HL-60/S4 (cell line): ENCODE results near the gene NDUFB6.
"Not testable (repeated sequence)": the region's sequence is repeated elsewhere in the genome, so short reads cannot be mapped to it uniquely, and the experiment has no call there.

Experiments used
- in situ Hi-C: fragments of 300-500 bp; cut with MboI; formaldehyde crosslinking; loops from 2 replicates; pipeline ENCODE4 v1.14.3; 2022; ENCODE audit warnings: low sequenced_read_pairs

NDUFB6 gene

GRCh38 chr9:32572900-32573523 is at the start of gene NDUFB6:
NDUFB6 (minus strand) TSS chr9:32573159; CDS start chr9:32573060, 99 bp downstream.
- in situ Hi-C loops: loop anchor here (10.0 to 25.0 kb wide), 2 partner anchors 188 to 664 kb away; partner anchors contain the start of genes ACO1 and SPINK4

DNA sequence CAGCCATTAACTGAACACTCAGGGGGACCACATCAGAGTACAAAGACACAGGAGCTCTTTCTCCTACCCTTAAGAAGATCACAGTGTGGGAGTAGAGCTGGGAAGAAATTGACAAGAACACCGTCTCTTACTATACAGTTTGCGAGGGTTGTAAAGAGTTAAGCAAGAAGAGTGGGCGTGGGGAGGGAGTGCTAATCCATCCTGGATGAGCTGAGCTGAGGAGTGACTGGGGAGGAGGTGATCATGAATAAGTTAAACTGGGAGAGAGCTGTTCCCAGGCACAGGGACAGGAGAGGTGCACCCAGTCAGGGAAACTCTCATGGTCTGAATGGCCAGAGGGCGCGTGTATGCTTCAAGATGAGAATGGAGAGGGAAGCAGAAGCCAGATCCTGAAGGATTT is 45.3 kb upstream of the NDUFB6 start:
- in situ Hi-C loops: no loop called here

DNA sequence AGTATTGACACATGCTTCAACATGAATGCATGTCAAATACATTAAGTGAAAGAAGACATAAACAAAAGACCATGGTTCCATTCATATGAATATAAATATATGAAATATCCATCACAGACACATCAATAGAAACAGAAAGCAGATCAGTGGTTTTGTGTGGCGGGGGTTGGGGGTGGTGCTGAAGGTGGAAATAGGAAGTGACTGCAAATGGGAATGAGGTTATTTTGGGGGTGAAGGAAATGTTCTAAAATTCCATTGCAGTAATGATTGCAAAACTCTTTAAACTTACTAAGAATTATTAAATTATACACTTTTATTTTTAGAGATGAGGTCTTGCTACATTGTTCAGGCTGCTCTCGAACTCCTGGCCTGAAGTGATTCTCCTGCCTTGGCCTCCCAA is 33.9 kb upstream of the NDUFB6 start:
- in situ Hi-C loops: no loop called here

GRCh38 chr9:32603914-32604852 is 31.2 kb upstream of the NDUFB6 start:
- in situ Hi-C loops: no loop called here

DNA sequence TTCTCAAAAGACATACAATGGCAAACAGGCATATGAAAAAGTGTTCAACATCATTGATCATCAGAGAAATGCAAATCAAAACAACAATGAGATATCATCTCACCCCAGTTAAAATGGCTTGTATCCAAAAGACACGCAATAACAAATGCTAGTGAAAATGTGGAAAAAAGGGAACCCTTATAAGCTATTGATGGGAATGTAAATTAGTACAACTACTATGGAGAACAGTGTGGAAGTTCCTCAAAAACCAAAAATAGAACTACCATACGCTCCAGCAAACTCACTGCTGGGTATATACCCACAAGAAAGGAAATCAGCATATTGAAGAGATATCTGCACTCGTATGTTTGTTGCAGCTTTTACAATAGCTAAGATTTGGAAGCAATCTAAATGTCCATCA is 26.1 kb upstream of the NDUFB6 start:
- in situ Hi-C loops: not testable (repeated sequence)

GRCh38 chr9:32596936-32597335 is 24.0 kb upstream of the NDUFB6 start:
- in situ Hi-C loops: no loop called here

DNA sequence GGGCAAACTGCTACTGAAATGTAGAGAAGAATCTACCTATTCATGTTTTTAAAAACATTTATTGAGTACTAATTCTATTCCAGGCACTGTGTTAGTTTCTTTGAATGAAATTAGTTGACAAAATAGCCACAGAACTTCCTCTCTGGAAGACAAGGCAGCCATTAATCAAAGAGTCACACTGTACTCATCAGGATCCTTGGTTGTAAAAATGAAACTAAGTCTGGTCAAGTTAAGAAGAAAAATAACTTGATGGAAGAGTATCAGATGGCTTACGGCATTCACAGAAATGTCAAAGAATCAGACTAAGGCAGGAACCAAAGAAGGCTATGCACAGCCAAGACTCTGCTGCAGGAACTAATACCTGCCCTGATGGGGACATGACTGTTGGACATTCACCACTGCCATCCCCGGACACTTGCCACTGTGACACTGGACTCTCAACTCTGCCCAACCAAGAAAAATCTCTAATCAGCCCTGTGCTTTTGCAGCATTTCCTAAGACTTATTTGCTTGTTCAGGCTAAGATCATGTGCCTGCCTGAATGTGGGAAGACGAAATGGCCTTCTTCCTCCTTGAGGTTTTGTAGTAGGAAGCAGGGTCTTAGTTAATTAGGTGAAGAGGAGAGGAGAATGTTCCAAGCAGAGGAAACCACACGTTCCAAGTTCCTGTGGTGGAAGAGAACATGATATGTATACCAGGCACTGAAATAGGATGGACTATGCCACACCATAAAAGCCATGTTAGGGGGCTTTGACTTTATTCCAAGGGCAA is 23.3 kb upstream of the NDUFB6 start:
- in situ Hi-C loops: no loop called here

DNA sequence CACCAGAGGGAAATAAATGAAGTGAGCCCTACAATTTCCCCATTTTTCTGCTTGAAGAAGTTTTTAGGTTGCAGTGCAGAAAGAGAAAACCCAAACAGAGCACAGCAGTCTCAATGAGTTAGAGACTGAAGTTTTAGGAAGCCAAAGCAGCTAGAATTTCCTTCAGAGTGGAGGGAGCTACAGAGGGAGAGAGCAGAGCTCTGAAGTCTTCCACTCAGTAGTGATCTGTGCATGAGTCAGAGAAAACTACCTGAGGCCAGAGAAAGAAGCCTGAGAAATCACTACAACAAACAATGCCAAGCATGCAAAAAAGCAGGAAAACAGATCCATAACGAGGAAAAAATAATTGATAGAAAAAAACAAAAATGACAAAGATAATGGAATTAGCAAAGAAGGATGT is 17.9 kb upstream of the NDUFB6 start:
- in situ Hi-C loops: no loop called here

GRCh38 chr9:32590476-32590875 is 17.5 kb upstream of the NDUFB6 start:
- in situ Hi-C loops: no loop called here

DNA sequence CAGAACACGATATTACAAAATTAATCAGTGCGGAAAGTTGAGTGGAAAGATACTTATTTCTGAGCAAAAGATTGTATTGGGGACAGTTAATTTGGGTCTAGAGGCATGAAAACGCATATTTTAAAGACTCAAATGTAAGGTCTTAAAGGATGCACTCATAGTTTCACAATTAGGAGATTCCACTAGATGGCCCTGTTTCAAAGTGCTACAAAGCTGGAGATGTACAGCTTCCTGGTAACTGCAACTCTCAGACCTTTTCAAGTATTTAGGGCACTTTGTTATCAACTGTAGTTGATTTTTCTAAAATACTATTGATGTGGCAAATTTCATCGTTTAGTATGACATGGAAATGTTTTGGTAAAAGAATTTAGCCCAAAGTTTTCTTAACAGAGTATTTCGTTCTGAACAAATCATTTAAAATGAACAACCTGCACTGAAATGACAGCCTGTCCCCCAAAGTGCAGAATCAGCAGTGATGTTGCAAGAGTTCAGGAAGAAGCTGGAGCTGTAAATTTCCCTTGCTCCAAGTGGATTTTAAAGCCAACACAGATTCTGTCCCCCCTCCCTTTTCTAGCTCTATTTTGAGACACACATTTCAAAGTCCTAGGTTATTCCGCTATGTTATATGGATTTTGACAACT is 16.2 kb upstream of the NDUFB6 start:
- in situ Hi-C loops: loop anchor here (10.0 kb wide), 1 partner anchor 376 kb away; no protein-coding TSS in a partner anchor

- in situ Hi-C loops: loop anchor here (10.0 kb wide), 1 partner anchor 377 kb away; no protein-coding TSS in a partner anchor
These were observed 14.9 kb upstream of the NDUFB6 start for GRCh38 chr9:32587901-32588300.

- in situ Hi-C loops: loop anchor here (10.0 kb wide), 1 partner anchor 380 kb away; no protein-coding TSS in a partner anchor
These were observed 11.8 kb upstream of the NDUFB6 start for GRCh38 chr9:32584784-32585183.

DNA sequence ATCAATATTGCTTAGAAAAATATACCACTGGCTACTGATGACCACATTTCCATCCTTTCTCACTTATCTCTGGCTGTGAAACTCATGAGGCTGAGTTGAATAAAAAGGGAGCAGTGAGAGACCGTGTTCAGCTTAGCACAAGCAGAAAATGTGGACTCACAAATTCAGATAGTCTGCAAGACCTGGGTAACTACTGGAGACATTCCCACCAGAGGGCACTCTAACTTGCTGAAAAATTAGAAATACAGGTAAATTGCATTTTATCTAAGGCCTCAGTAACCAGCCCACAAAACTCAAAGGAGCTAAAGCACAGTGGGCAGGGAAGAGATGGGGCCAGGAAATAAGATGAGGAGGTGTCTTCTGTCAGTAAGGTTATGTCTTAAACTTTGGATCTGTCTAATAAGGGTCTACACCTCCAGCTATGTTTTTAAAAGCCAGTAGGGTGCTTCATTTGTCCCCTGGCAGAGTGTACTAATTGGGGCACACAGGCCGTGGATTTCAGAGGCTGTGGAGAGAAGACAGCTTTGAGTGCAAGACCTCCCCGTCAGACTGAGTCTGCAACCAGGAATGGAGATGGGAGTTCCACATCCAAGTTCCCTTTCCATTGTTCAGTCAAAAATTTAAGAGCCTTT is 8.7 kb upstream of the NDUFB6 start:
- in situ Hi-C loops: loop anchor here (10.0 kb wide), 1 partner anchor 383 kb away; no protein-coding TSS in a partner anchor

GRCh38 chr9:32580631-32581300 is 7.8 kb upstream of the NDUFB6 start:
- in situ Hi-C loops: loop anchor here (10.0 kb wide), 1 partner anchor 384 kb away; no protein-coding TSS in a partner anchor

GRCh38 chr9:32579706-32580331 is 6.9 kb upstream of the NDUFB6 start:
- in situ Hi-C loops: loop anchor here (10.0 kb wide), 2 partner anchors 195 to 385 kb away; partner anchors contain the start of gene ACO1

GRCh38 chr9:32578976-32579375 is 6.0 kb upstream of the NDUFB6 start:
- in situ Hi-C loops: loop anchor here (10.0 kb wide), 1 partner anchor 194 kb away; the partner anchor contains the start of gene ACO1

DNA sequence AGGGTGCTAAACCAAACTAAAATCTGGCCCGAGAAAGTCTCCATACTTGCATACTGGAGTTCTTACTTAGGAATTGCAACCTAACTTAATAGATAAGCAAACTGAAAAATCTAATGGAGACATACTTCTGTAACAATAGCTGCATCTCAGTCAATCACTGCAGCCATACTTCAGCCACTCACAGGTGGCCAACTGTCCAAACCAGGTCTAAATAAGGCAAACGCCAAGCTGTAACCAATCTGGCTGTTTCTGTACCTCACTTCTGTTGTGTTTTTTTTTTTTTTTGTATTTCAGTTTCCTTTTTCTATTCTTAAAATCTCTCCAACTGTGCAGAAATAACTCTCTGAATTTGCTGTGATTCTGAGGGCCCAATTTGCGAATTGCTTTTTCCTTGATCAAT is 4.4 kb upstream of the NDUFB6 start:
- in situ Hi-C loops: loop anchor here (10.0 kb wide), 1 partner anchor 193 kb away; the partner anchor contains the start of gene ACO1

GRCh38 chr9:32574858-32575257 is 1.9 kb upstream of the NDUFB6 start:
- in situ Hi-C loops: loop anchor here (10.0 to 25.0 kb wide), 2 partner anchors 190 to 662 kb away; partner anchors contain the start of genes ACO1 and SPINK4
